GM12878 (cell line): ENCODE measurements around the gene GABRB2. TPM values are rescaled to one million over a fixed set of nuclear protein-coding genes. Genes with fewer than 3 reads are reported as not detected.
A peak's percentile ranks its signal among the peaks of the same experiment; 100 is the strongest.

Experiments
- ATAC-seq: fragments of 200-7000 bp; cut with Tn5 transposase; 3 replicates; pipeline ENCODE4 v1.9.1; 2020; ENCODE audit warnings: mild to moderate bottlenecking, moderate library complexity
- BruUV-seq: library from RNA; stranded (reverse); fragments of 400-500 nt; replicated peaks from 2 replicates; lab custom pipeline; 2021; lab: Mats Ljungman, UMichigan
- CTCF ChIA-PET: fragments of 300-600 bp; sonication (Branson Sonifier 250); formaldehyde crosslinking; extraction: SDS; loops from one replicate; lab custom pipeline; 2021; ENCODE audit warnings: inconsistent platforms; lab: Yijun Ruan, JAX
- POLR2A ChIA-PET: fragments of 350-600 bp; formaldehyde crosslinking; extraction: SDS; loops from one replicate; lab custom pipeline; 2021; ENCODE audit warnings: inconsistent platforms; lab: Charles Lee
- RAD21 ChIA-PET: fragments of 300-600 bp; sonication (Branson Sonifier 250); formaldehyde crosslinking; loops from one replicate; lab custom pipeline; 2023; ENCODE audit warnings: antibody characterized with exemption; ENCODE audit not compliant: unreplicated experiment; lab: Charles Lee
- SMC1A ChIA-PET: fragments of 300-600 bp; sonication (Branson Sonifier 250); formaldehyde crosslinking; loops from one replicate; lab custom pipeline; 2023; ENCODE audit not compliant: unreplicated experiment, uncharacterized antibody; lab: Charles Lee
- DNase-seq: peaks from one replicate; pipeline ENCODE4 v3.0.0-alpha.2; 2011; ENCODE audit warnings: low read depth, low spot score
- FAIRE-seq: peaks from 3 replicates; lab custom pipeline; 2011; peaks lifted over from hg19 to GRCh38; lab: Jason Lieb, UNC
- H2AFZ ChIP-seq: 2 replicates; pipeline ENCODE4 v1.6.0; 2011; ENCODE audit warnings: low read depth, low read length, control low read depth; ENCODE audit not compliant: control insufficient read depth
- H3K27ac ChIP-seq: 2 replicates; pipeline ENCODE4 v1.5.1; 2011; ENCODE audit warnings: control low read depth; ENCODE audit not compliant: control insufficient read depth, insufficient read depth
- H3K27me3 ChIP-seq, 2 experiments: replicated peaks in 1 of 2; 2 replicates each; pipeline versions ENCODE4 v1.6.0 to v1.6.1; 2011; ENCODE audit warnings: low read length in 1 of 2; ENCODE audit not compliant: control insufficient read depth in 2 of 2, insufficient read depth in 2 of 2
- H3K36me3 ChIP-seq, 2 experiments: 2 replicates each; pipeline ENCODE4 v1.5.1; 2011; ENCODE audit warnings: low read length in 1 of 2; ENCODE audit not compliant: control insufficient read depth in 2 of 2, insufficient read depth in 2 of 2
- H3K4me1 ChIP-seq: 2 replicates; pipeline ENCODE4 v1.6.1; 2011; ENCODE audit warnings: mild to moderate bottlenecking, low read length, moderate library complexity, mixed read lengths; ENCODE audit not compliant: control insufficient read depth, insufficient read depth
- H3K4me2 ChIP-seq: 2 replicates; pipeline ENCODE4 v1.6.0; 2011; ENCODE audit warnings: control low read depth; ENCODE audit not compliant: control insufficient read depth, insufficient read depth
- H3K4me3 ChIP-seq: fragments of 200-600 bp; sonication (generic); 2 replicates; pipeline ENCODE4 v1.5.1; 2016
- H3K79me2 ChIP-seq: 2 replicates; pipeline ENCODE4 v1.6.0; 2011; ENCODE audit warnings: low read length; ENCODE audit not compliant: control insufficient read depth, insufficient read depth
- H3K9ac ChIP-seq: 2 replicates; pipeline ENCODE4 v1.8.0; 2011; ENCODE audit warnings: low read length, control low read depth, mixed read lengths; ENCODE audit not compliant: control insufficient read depth, insufficient read depth
- H3K9me3 ChIP-seq: replicated peaks from 3 replicates; pipeline ENCODE4 v1.5.1; 2011; ENCODE audit warnings: mild to moderate bottlenecking, low read length; ENCODE audit not compliant: control insufficient read depth, insufficient read depth
- H4K20me1 ChIP-seq: 2 replicates; pipeline ENCODE4 v1.6.0; 2011; ENCODE audit not compliant: control insufficient read depth, insufficient read depth
- BCLAF1 ChIP-seq: fragments of 450-650 bp; IDR thresholded peaks from 2 replicates; pipeline ENCODE4 v1.6.1; 2017; ENCODE audit warnings: antibody characterized with exemption, mild to moderate bottlenecking, moderate library complexity
- ESRRA ChIP-seq: IDR thresholded peaks from 2 replicates; pipeline ENCODE4 v1.6.1; 2012; ENCODE audit warnings: mild to moderate bottlenecking, low read length, improper control_type of control experiment
- FOXM1 ChIP-seq: IDR thresholded peaks from 2 replicates; pipeline ENCODE4 v1.6.1; 2012; ENCODE audit warnings: low read depth, mild to moderate bottlenecking, inconsistent platforms, low read length, moderate library complexity
- JUNB ChIP-seq: IDR thresholded peaks from 2 replicates; pipeline ENCODE4 v1.6.1; 2016; ENCODE audit warnings: antibody characterized with exemption, mild to moderate bottlenecking
- KDM1A ChIP-seq: fragments of 200-600 bp; sonication (generic); IDR thresholded peaks from 2 replicates; pipeline ENCODE4 v1.6.1; 2016; ENCODE audit warnings: borderline replicate concordance
- NR2F1 ChIP-seq: fragments of 450-650 bp; conservative IDR thresholded peaks from 2 replicates; pipeline ENCODE4 v1.6.1; 2017; ENCODE audit warnings: mild to moderate bottlenecking
- PML ChIP-seq: IDR thresholded peaks from 2 replicates; pipeline ENCODE4 v1.6.1; 2012; ENCODE audit warnings: low read length, inconsistent platforms
- POLR2A ChIP-seq: IDR thresholded peaks from 2 replicates; pipeline ENCODE4 v1.6.1; 2011; ENCODE audit warnings: low read depth, mild to moderate bottlenecking, low read length
- SIN3A ChIP-seq: IDR thresholded peaks from 2 replicates; pipeline ENCODE4 v1.6.1; 2012; ENCODE audit warnings: low read depth, low read length, improper control_type of control experiment
- SMC3 ChIP-seq: IDR thresholded peaks from 2 replicates; pipeline ENCODE4 v1.6.1; 2011; ENCODE audit warnings: low read length, improper control_type of control experiment, borderline replicate concordance
- SRF ChIP-seq, 2 experiments: IDR thresholded peaks; 2 replicates each; pipeline ENCODE4 v1.6.1; 2011; ENCODE audit warnings: low read depth in 2 of 2, low read length in 2 of 2, mild to moderate bottlenecking in 1 of 2, moderate library complexity in 1 of 2
- TCF12 ChIP-seq: IDR thresholded peaks from 2 replicates; pipeline ENCODE4 v1.6.1; 2011; ENCODE audit warnings: low read depth, mild to moderate bottlenecking, low read length
- ZSCAN29 ChIP-seq: fragments of 450-650 bp; IDR thresholded peaks from 2 replicates; pipeline ENCODE4 v1.6.1; 2017; ENCODE audit warnings: mild to moderate bottlenecking, moderate library complexity
- in situ Hi-C: fragments of 300-500 bp; cut with MboI; formaldehyde crosslinking; loops from 9 replicates; pipeline ENCODE4 v1.14.3; 2018; ENCODE audit warnings: mixed read lengths
- intact Hi-C: fragments of 100-400 bp; cut with micrococcal nuclease; formaldehyde crosslinking; loops from one replicate; pipeline ENCODE4 v1.14.2; 2022; ENCODE audit not compliant: unreplicated experiment
- polyA plus RNA-seq, 11 experiments: library from polyadenylated mRNA; depleted of rRNA in 4 of 11; unstranded in 6 of 11; stranded (reverse) in 5 of 11; fragments of >200 nt; fragmentation: Nextera tagmentation in 4 of 11; fragmentation: Illumina TruSeq in 1 of 11; extraction: Ambion mirVana in 4 of 11; extraction: Trizol in 1 of 11; gene quantifications; 1 replicate in 1 of 11; 2 replicates in 10 of 11; pipeline versions ENCODE4 v1.2.1 to v1.2.3, GENCODE V29; 2011 to 2016; ENCODE audit warnings: inconsistent platforms in 2 of 11, missing spikeins in 2 of 11, low read depth in 1 of 11
- total RNA-seq, 4 experiments: library from RNA; depleted of rRNA in 3 of 4; stranded (reverse); fragments of >200 nt in 3 of 4; fragmentation: Illumina TruSeq in 1 of 4; extraction: Trizol in 1 of 4; gene quantifications; 2 replicates each; pipeline versions ENCODE4 v1.2.1 to v1.2.3, GENCODE V29; 2013 to 2021
- TF ChIP-seq, protein P1 (sequence below): fragments of 450-650 bp; IDR thresholded peaks from 2 replicates; pipeline ENCODE4 v1.6.1; 2017; ENCODE audit warnings: mild to moderate bottlenecking, moderate library complexity
- TF ChIP-seq, protein P2 (sequence below): fragments of 450-650 bp; IDR thresholded peaks from 2 replicates; pipeline ENCODE4 v1.6.1; 2017; ENCODE audit warnings: mild to moderate bottlenecking, low read depth, inconsistent platforms; ENCODE audit not compliant: poor library complexity, severe bottlenecking

The GABRB2 gene
- total and polyA plus RNA-seq, 10 of the 15 experiments (the other 5 are each of a cell fraction or from before 2014, with no cell fraction given) = 0.12 to 0.85 (median 0.43) TPM

DNA sequence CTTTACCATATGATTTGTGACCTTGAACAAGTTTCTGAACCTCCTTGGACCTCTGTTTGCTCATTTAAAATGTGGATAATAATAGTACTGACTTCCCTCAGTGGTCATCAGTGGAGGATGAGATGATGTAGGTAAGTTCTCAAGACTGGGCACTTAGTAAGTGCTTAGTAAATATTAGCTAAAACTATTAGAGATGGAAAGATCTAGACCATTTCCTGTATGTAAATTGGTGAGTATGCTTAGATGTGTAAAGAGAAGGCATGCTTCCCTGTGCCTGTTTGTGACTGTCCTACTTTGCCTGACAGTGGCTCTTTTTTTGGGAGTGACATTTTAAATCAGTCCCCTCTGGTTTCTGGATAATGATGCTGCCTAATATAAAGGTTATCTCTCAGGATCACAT is 288.1 kb downstream of the GABRB2 start:
- no peak overlapping the region for H3K4me2 ChIP-seq
- no peaks in the 10 kb centered on the region for H3K9me3 ChIP-seq
- DNase-seq (no peak), ATAC-seq (peak; percentile 33; the same call in 2 of the 3 replicates), FAIRE-seq (no peak)
- ChIA-PET RAD21 (no interaction called here), CTCF (interaction anchor here (0.9 kb wide), 1 partner anchor 25 kb away, joined by 3 read pairs; no protein-coding TSS in a partner anchor), SMC1A (no interaction called here), POLR2A (no interaction called here)
- in situ Hi-C loops (no loop called here), intact Hi-C loops (no loop called here)
- H3K27me3 ChIP-seq = no peaks in the 10 kb centered on the region
- no peaks in the 10 kb centered on the region for H3K36me3 ChIP-seq
- H3K79me2 ChIP-seq = no peaks in the 10 kb centered on the region
- no peak overlapping the region for H3K27ac ChIP-seq
- H2AFZ ChIP-seq = no peak overlapping the region; the same call in 1 of the 2 replicates
- H3K4me3 ChIP-seq = no peak overlapping the region
- TF ChIP-seq, protein P1, sequence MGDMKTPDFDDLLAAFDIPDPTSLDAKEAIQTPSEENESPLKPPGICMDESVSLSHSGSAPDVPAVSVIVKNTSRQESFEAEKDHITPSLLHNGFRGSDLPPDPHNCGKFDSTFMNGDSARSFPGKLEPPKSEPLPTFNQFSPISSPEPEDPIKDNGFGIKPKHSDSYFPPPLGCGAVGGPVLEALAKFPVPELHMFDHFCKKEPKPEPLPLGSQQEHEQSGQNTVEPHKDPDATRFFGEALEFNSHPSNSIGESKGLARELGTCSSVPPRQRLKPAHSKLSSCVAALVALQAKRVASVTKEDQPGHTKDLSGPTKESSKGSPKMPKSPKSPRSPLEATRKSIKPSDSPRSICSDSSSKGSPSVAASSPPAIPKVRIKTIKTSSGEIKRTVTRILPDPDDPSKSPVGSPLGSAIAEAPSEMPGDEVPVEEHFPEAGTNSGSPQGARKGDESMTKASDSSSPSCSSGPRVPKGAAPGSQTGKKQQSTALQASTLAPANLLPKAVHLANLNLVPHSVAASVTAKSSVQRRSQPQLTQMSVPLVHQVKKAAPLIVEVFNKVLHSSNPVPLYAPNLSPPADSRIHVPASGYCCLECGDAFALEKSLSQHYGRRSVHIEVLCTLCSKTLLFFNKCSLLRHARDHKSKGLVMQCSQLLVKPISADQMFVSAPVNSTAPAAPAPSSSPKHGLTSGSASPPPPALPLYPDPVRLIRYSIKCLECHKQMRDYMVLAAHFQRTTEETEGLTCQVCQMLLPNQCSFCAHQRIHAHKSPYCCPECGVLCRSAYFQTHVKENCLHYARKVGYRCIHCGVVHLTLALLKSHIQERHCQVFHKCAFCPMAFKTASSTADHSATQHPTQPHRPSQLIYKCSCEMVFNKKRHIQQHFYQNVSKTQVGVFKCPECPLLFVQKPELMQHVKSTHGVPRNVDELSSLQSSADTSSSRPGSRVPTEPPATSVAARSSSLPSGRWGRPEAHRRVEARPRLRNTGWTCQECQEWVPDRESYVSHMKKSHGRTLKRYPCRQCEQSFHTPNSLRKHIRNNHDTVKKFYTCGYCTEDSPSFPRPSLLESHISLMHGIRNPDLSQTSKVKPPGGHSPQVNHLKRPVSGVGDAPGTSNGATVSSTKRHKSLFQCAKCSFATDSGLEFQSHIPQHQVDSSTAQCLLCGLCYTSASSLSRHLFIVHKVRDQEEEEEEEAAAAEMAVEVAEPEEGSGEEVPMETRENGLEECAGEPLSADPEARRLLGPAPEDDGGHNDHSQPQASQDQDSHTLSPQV = no peak
- TF ChIP-seq, protein P2, sequence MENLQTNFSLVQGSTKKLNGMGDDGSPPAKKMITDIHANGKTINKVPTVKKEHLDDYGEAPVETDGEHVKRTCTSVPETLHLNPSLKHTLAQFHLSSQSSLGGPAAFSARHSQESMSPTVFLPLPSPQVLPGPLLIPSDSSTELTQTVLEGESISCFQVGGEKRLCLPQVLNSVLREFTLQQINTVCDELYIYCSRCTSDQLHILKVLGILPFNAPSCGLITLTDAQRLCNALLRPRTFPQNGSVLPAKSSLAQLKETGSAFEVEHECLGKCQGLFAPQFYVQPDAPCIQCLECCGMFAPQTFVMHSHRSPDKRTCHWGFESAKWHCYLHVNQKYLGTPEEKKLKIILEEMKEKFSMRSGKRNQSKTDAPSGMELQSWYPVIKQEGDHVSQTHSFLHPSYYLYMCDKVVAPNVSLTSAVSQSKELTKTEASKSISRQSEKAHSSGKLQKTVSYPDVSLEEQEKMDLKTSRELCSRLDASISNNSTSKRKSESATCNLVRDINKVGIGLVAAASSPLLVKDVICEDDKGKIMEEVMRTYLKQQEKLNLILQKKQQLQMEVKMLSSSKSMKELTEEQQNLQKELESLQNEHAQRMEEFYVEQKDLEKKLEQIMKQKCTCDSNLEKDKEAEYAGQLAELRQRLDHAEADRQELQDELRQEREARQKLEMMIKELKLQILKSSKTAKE = no peak
- TF ChIP-seq ESRRA = no peak
- no peak for TF ChIP-seq SMC3
- TF ChIP-seq PML = no peak
- TF ChIP-seq NR2F1 = no peak
- TF ChIP-seq SIN3A = no peak
- TF ChIP-seq FOXM1 = no peak
- no peak for TF ChIP-seq KDM1A
- TF ChIP-seq SRF (IDR thresholded peaks at IDR 0.05; ENCODE audit: low read depth in 2 of 2, low read length in 2 of 2) = no peak
- no peak for TF ChIP-seq ZSCAN29
- TF ChIP-seq BCLAF1 = no peak
- no peak for TF ChIP-seq POLR2A
- TF ChIP-seq JUNB = no peak
- no peak for TF ChIP-seq TCF12
- no peak overlapping the region for H3K9ac ChIP-seq
- H4K20me1 ChIP-seq = no peaks in the 10 kb centered on the region
- H3K4me1 ChIP-seq = no peaks in the 10 kb centered on the region
- no TSS peak for BruUV-seq
